ENCODE data around the gene ITGA5.
"Not testable (repeated sequence)": the region's sequence is repeated elsewhere in the genome, so short reads cannot be mapped to it uniquely, and the experiment has no call there.

The ITGA5 gene

DNA sequence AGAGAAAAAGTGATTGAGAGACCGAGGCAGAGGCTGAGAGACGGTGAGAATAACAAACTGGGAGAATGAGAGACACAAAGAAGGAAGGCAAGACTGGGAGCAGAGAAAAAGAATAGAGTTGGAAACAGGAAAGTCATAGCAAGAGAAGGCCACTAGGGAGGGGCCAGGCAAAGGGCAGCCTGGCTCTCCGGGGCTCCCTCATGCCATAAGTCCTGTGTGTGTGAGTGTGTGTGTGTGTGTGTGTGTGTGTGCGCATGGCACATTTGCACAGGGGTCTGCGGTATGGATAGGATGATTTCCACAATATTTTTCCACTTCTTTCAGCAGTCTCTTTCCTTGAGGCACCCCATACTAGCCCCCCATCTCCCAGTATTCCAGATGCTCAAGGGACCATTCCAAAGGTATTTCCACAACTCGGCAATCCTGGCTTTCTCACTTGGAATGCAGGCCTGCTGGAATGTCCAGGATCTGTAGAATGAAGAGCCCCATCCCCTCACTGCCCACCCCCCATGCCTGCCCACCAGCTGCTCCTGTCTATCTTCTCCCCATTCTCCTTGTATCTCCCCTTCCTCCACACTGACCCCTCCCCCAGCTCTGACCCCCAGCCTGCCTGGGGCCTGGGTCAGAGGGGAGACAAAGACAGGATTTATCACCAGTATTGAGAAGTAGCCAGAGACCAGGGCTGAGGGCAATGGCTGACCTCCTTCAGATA lies 63.8 kb downstream of the ITGA5 start:
- Histone ChIP-seq H3K4me1 (ENCODE audit: control insufficient read depth, low read length) (peaks cover 68% of the 10 kb centered on the region), H3K27ac (ENCODE audit: low read depth, low read length) (no peak overlapping the region), H3K79me2 (ENCODE audit: control insufficient read depth, low read length) (peaks cover 8% of the 10 kb centered on the region), H4K20me1 (ENCODE audit: control insufficient read depth, insufficient read depth, low read depth, low read length) (no peaks in the 10 kb centered on the region), H3K4me3 (ENCODE audit: low read length) (no peak overlapping the region), H3F3A (ENCODE audit: control insufficient read depth, insufficient read depth) (peaks cover 9% of the 10 kb centered on the region; the same call in 1 of the 2 replicates), H3K9me2 (replicated peaks; ENCODE audit: control insufficient read depth, low read length) (no peaks in the 10 kb centered on the region), H3K4me2 (ENCODE audit: low read length) (no peak overlapping the region), H3K9me3 (ENCODE audit: control insufficient read depth, insufficient read depth, low read length) (no peaks in the 10 kb centered on the region), H3K27me3 (ENCODE audit: control insufficient read depth, low read length) (no peaks in the 10 kb centered on the region), H3K36me3 (ENCODE audit: control insufficient read depth, low read length) (peaks cover 16% of the 10 kb centered on the region)
- no peak for TF ChIP-seq EZH2phosphoT487 (IDR thresholded peaks at IDR 0.05; ENCODE audit: borderline replicate concordance, low read length)
- TF ChIP-seq, protein P1, sequence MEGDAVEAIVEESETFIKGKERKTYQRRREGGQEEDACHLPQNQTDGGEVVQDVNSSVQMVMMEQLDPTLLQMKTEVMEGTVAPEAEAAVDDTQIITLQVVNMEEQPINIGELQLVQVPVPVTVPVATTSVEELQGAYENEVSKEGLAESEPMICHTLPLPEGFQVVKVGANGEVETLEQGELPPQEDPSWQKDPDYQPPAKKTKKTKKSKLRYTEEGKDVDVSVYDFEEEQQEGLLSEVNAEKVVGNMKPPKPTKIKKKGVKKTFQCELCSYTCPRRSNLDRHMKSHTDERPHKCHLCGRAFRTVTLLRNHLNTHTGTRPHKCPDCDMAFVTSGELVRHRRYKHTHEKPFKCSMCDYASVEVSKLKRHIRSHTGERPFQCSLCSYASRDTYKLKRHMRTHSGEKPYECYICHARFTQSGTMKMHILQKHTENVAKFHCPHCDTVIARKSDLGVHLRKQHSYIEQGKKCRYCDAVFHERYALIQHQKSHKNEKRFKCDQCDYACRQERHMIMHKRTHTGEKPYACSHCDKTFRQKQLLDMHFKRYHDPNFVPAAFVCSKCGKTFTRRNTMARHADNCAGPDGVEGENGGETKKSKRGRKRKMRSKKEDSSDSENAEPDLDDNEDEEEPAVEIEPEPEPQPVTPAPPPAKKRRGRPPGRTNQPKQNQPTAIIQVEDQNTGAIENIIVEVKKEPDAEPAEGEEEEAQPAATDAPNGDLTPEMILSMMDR (IDR thresholded peaks at IDR 0.05; ENCODE audit: low read depth, low read length, poor library complexity, severe bottlenecking), result no peak

DNA sequence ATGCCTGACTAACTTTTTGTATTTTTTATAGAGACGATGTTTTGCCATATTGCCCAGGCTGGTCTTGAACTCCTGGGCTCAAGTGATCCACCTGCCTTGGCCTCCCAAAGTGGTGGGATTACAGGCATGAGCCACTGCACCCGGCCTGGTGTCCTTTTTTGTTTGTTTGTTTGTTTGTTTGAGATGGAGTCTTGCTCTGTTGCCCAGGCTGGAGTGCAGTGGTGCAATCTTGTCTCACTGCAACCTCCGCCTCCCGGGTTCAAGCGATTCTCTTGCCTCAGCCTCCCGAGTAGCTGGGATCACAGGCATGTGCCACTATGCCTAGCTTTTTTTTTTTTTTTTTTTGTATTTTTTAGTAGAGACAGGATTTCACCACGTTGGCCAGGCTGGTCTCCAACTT lies 64.8 kb downstream of the ITGA5 start:
- not testable (repeated sequence) for H3K9me2 ChIP-seq (replicated peaks; ENCODE audit: control insufficient read depth, low read length); H3F3A ChIP-seq (ENCODE audit: control insufficient read depth, insufficient read depth); H3K27ac ChIP-seq (ENCODE audit: low read depth, low read length); H3K4me2 ChIP-seq (ENCODE audit: low read length); H3K79me2 ChIP-seq (ENCODE audit: control insufficient read depth, low read length); H3K9me3 ChIP-seq (ENCODE audit: control insufficient read depth, insufficient read depth, low read length); H3K27me3 ChIP-seq (ENCODE audit: control insufficient read depth, low read length); H3K4me3 ChIP-seq (ENCODE audit: low read length); H4K20me1 ChIP-seq (ENCODE audit: control insufficient read depth, insufficient read depth, low read depth, low read length)
- peaks cover 26% of the 10 kb centered on the region for H3K36me3 ChIP-seq (ENCODE audit: control insufficient read depth, low read length)
- H3K4me1 ChIP-seq (ENCODE audit: control insufficient read depth, low read length), result peaks cover 68% of the 10 kb centered on the region

DNA sequence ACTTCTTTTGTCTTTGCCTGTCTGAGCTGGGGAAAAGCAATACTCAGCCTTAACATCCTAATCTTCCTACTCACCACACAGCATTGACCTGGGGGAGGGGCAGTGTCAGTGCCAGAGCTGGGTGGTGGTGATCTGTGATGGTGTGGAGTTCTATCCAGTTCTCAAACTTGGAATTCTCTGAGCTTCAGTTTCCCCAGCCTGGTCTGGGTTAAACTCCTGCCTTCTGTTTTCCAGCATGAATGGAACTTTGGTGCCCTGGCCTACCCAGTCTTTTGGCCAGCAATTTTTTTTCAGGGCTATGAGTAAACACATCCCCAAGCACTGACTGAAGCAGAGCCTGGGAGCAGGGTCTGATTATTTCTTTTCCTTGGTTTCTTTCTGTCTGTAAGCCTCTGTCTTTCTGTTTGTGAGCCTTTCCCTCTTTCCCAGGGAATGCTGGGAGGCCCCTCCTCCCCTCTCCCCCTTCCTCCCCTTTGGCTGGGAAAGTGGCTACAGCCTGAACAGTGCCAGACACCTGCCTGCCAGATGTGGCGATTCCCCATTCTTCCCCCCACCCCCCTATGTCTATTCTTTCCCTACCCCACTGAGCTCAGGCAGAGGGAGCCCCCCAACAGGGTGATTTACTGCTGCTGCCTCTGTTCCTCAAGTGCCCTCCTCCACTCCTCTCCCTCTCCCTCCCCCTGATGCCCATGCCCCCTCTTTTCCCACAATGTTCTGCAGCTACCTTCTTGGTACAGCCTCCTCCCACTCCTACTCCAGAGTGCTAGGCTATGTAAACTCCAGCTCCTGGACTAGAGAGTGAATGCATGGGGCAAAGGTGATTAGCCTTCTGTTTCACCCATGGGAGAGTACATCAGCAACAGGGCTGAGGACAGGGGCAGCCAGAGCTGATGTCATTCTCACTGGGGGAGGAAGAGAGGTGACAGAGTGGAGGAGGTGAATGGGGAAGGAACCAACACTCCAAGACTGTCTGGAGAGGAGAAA lies 65.9 kb downstream of the ITGA5 start:
- Histone ChIP-seq H3K9me3 (ENCODE audit: control insufficient read depth, insufficient read depth, low read length) (no peaks in the 10 kb centered on the region), H3K4me2 (ENCODE audit: low read length) (0 out of 2 replicates have a peak overlapping the region, but pooled peaks have one; percentile 53), H3K4me1 (ENCODE audit: control insufficient read depth, low read length) (peaks cover 63% of the 10 kb centered on the region), H3K36me3 (ENCODE audit: control insufficient read depth, low read length) (peaks cover 30% of the 10 kb centered on the region), H4K20me1 (ENCODE audit: control insufficient read depth, insufficient read depth, low read depth, low read length) (no peaks in the 10 kb centered on the region), H3K9me2 (replicated peaks; ENCODE audit: control insufficient read depth, low read length) (no peaks in the 10 kb centered on the region), H3K27me3 (ENCODE audit: control insufficient read depth, low read length) (no peaks in the 10 kb centered on the region), H3K27ac (ENCODE audit: low read depth, low read length) (no peak overlapping the region), H3F3A (ENCODE audit: control insufficient read depth, insufficient read depth) (peaks cover 9% of the 10 kb centered on the region; the same call in 1 of the 2 replicates), H3K79me2 (ENCODE audit: control insufficient read depth, low read length) (peaks cover 8% of the 10 kb centered on the region; the same call in 1 of the 2 replicates), H3K4me3 (ENCODE audit: low read length) (no peak overlapping the region)
- TF ChIP-seq, protein P1 (IDR thresholded peaks at IDR 0.05; ENCODE audit: low read depth, low read length, poor library complexity, severe bottlenecking), result no peak
- no peak for TF ChIP-seq EZH2phosphoT487 (IDR thresholded peaks at IDR 0.05; ENCODE audit: borderline replicate concordance, low read length)
